Measurements from ENCODE around the gene WDR33.

- TF ChIP-seq, protein P1, sequence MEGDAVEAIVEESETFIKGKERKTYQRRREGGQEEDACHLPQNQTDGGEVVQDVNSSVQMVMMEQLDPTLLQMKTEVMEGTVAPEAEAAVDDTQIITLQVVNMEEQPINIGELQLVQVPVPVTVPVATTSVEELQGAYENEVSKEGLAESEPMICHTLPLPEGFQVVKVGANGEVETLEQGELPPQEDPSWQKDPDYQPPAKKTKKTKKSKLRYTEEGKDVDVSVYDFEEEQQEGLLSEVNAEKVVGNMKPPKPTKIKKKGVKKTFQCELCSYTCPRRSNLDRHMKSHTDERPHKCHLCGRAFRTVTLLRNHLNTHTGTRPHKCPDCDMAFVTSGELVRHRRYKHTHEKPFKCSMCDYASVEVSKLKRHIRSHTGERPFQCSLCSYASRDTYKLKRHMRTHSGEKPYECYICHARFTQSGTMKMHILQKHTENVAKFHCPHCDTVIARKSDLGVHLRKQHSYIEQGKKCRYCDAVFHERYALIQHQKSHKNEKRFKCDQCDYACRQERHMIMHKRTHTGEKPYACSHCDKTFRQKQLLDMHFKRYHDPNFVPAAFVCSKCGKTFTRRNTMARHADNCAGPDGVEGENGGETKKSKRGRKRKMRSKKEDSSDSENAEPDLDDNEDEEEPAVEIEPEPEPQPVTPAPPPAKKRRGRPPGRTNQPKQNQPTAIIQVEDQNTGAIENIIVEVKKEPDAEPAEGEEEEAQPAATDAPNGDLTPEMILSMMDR (IDR thresholded peaks at IDR 0.05; ENCODE audit: low read length) = no peak
- TF ChIP-seq EZH2 (IDR thresholded peaks at IDR 0.05; ENCODE audit: borderline replicate concordance, low read length) = no peak
These were observed 89.0 kb downstream of the WDR33 start for GRCh38 chr2:127721978-127722355.

All from OCI-LY1 (cell line).